ENCODE measurements around the gene DDX27.
A peak's percentile ranks its signal among the peaks of the same experiment; 100 is the strongest.
"Not testable (repeated sequence)": the region's sequence is repeated elsewhere in the genome, so short reads cannot be mapped to it uniquely, and the experiment has no call there.

The DDX27 gene

DNA sequence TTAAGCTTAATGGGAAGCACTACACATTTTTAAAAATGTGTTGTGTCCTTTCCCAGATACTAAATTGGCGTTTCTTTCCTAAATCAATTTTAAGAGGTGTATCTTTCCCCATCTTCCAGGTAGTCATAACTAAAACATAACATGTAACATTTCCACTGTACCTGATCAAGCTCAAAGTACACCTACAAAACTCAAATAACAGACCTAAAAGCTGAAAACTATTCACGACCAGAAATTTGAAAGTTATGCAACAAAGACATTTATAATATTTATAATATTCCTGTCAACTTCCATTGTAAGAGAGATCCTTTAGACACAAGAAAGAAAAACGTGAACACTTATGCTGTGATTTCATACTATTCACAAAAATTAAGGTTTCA is 34.5 kb upstream of the DDX27 start:
- H3K27ac ChIP-seq (ENCODE audit: low read length) = no peak overlapping the region
- peaks cover 8 to 43% of the 10 kb centered on the region in 2 donors for H3K4me1 ChIP-seq (ENCODE audit: control insufficient read depth in 1 of 2, insufficient read depth in 2 of 2, low read length in 2 of 2)
- H3K4me3 ChIP-seq (ENCODE audit: low read depth in 1 of 2, low read length in 2 of 2) = no peak overlapping the region
- no peaks in the 10 kb centered on the region for H3K9me3 ChIP-seq (ENCODE audit: control insufficient read depth in 1 of 2, low read length in 2 of 2)
- no peaks in the 10 kb centered on the region for H3K36me3 ChIP-seq (ENCODE audit: control insufficient read depth in 1 of 2, insufficient read depth in 2 of 2, low read length in 2 of 2)
- H3K27me3 ChIP-seq (ENCODE audit: low read depth, low read length) = no peaks in the 10 kb centered on the region

DNA sequence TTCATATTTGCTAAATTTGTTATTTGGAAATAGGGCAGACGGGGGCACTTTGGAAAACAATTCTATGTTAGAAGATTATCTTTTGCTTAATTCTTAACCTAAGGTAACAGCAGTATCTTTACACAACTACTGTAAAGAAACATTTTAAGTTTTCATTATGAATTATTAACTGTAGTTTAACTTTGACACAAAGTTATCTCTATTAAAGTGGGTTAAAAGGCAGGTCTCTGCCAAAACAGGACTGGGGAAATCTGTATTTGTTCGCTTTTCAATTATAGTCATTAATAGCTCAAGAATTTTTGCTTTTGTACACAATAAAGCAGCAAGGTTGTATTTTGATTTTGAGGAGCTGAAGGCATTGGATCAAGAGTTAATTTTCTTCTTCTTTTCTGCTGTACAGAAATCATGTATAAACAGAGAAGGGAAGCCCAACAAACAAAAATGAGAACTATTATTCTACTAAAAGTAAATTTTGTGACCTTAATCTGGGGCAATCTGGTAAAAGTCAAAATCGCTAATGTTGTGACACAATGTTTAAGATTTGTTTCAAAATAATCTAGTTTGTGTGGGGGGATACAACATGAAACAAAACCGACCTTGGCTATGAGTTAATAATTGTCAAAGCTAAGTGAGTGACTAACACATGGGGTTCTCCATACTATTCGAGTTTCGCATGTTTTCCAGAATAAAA is 34.0 kb upstream of the DDX27 start:
- no peak overlapping the region for H3K27ac ChIP-seq (ENCODE audit: low read length)
- H3K4me1 ChIP-seq (ENCODE audit: control insufficient read depth in 1 of 2, insufficient read depth in 2 of 2, low read length in 2 of 2) = peaks cover 4 to 38% of the 10 kb centered on the region in 2 donors

DNA sequence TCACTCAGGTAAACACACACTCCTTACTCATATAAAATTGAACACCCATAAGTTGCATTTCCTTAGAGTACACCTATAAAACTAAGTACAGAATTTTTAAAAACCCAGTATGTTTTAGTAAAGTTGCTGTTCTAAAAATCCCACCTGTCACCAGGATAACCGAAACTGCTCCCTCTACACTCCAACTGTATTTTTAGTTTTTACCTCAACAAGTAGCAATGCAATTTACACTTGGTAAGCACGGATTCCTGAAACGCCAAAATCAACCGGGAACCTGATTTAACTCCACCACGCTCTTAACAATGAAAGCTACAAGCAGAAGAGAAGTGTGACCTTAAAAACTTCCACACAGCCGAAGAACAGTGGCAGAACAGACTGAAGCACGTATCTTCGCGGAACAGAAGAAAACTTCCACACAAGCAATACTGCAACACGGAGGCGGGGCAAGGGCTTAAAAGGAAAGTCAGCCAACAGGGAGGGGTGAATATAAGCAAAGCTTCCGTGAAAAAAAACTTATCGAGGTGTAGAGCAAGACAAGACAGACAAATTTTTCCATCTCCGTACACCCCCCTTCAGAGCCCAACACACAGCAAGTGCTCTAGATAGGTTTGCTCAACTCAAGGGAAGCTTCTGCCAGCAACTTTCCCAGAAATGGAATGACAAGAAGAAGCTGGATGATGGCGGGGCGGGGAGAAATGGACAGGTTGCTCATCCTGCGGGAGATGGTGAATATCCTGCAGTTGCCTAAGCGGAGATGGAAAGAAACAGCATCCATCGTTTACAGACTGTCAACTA is 32.5 kb upstream of the DDX27 start:
- peak overlapping the region; percentile 68 for H3K27ac ChIP-seq (ENCODE audit: low read length)
- no peaks in the 10 kb centered on the region for H3K36me3 ChIP-seq (ENCODE audit: control insufficient read depth in 1 of 2, insufficient read depth in 2 of 2, low read length in 2 of 2)
- no peaks in the 10 kb centered on the region for H3K9me3 ChIP-seq (ENCODE audit: control insufficient read depth in 1 of 2, low read length in 2 of 2)
- peak overlapping the region; percentile 70 to 97 for H3K4me3 ChIP-seq (ENCODE audit: low read depth in 1 of 2, low read length in 2 of 2)
- H3K4me1 ChIP-seq (ENCODE audit: control insufficient read depth in 1 of 2, insufficient read depth in 2 of 2, low read length in 2 of 2) = peaks cover 4 to 27% of the 10 kb centered on the region in 2 donors
- no peaks in the 10 kb centered on the region for H3K27me3 ChIP-seq (ENCODE audit: low read depth, low read length)

More for the DNA sequence above, 34.0 kb upstream of the DDX27 start:
- no peak overlapping the region for H3K4me3 ChIP-seq (ENCODE audit: low read depth in 1 of 2, low read length in 2 of 2)
- no peaks in the 10 kb centered on the region for H3K9me3 ChIP-seq (ENCODE audit: control insufficient read depth in 1 of 2, low read length in 2 of 2)
- no peaks in the 10 kb centered on the region for H3K36me3 ChIP-seq (ENCODE audit: control insufficient read depth in 1 of 2, insufficient read depth in 2 of 2, low read length in 2 of 2)
- H3K27me3 ChIP-seq (ENCODE audit: low read depth, low read length) = no peaks in the 10 kb centered on the region

DNA sequence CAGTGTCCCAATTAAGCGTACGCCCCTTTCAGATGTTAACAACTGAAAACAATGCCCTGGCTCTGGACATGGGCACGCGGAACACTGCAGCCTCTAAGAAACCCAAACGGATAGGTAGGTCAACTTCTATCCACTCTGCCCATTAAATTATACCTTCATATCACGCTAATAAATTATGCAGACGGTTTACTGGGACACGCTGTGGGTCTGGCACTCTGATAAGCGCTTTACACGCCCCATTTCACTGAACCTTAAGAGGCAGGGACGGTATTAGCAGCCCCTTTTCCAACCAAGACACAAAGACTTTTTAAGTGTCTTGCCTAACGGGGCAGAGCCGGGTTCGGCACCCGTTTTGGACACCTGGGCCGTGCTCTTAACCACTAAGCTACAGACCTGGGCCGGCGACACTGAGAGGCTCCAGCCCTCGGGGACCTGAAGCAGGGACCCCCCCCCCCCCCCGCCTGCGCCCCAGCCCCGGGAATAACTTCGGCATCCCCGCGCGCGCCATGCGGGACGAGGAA is 31.8 kb upstream of the DDX27 start:
- Histone ChIP-seq H3K36me3 (ENCODE audit: control insufficient read depth in 1 of 2, insufficient read depth in 2 of 2, low read length in 2 of 2) (no peaks in the 10 kb centered on the region), H3K9me3 (ENCODE audit: control insufficient read depth in 1 of 2, low read length in 2 of 2) (no peaks in the 10 kb centered on the region), H3K4me1 (ENCODE audit: control insufficient read depth in 1 of 2, insufficient read depth in 2 of 2, low read length in 2 of 2) (peaks cover 4 to 23% of the 10 kb centered on the region in 2 donors), H3K27me3 (ENCODE audit: low read depth, low read length) (no peaks in the 10 kb centered on the region), H3K4me3 (ENCODE audit: low read depth in 1 of 2, low read length in 2 of 2) (peak overlapping the region; percentile 70 to 97), H3K27ac (ENCODE audit: low read length) (peak overlapping the region; percentile 68)

DNA sequence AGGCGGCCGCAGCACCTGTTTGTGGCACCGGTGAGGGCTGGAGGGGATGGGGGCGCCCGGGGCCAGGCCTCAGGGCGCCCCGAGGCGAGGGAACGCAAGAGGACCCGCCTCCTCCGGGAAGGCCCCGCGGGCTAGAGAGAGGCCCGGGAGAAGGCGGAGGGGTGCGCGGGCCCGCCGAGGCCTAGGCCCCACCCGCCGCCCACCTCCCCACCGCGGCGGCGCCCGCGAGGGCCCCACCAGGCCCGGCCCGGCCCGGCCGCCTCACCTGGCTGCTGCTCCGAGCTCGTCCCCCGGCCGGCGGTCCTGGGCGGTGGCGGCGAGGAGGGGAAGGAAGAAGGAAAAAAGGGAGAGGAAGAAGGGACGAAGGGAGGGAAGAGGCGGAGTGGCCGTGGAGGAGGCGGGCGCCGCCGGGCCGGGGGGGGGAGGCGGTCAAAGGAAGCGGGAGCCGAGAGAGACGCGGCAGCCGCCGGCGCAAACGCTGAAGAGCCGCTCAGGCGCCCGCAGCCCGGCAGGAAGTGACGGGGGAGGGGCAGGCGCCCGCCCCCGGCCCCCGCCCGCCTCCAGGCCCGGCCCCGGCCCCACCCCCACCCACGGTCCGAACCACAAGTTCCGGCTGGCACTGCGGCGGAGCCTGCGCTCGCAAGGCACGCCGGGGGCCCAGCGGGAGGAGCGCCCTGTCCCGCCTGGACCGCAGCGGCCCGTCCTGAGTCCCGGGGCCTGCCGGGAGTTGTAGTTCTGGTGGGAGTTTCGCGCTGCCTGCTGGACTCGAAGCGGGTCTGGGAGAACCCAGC is 31.2 kb upstream of the DDX27 start, which contains the start of gene STAU1:
STAU1 (minus strand) TSS at position 484 of the 791 bp plus-strand sequence. CDS start 22,133 bp downstream, outside the sequence.
- no peaks in the 10 kb centered on the region for H3K27me3 ChIP-seq (ENCODE audit: low read depth, low read length)
- H3K4me3 ChIP-seq (ENCODE audit: low read depth in 1 of 2, low read length in 2 of 2) = peak within 1 kb of the TSS; percentile 70 to 97
- H3K9me3 ChIP-seq (ENCODE audit: control insufficient read depth in 1 of 2, low read length in 2 of 2) = no peaks in the 10 kb centered on the region
- H3K36me3 ChIP-seq (ENCODE audit: control insufficient read depth in 1 of 2, insufficient read depth in 2 of 2, low read length in 2 of 2) = no peaks in the 10 kb centered on the region
- H3K27ac ChIP-seq (ENCODE audit: low read length) = peak within 1 kb of the TSS; percentile 68
- peaks cover 4 to 17% of the 10 kb centered on the region in 2 donors for H3K4me1 ChIP-seq (ENCODE audit: control insufficient read depth in 1 of 2, insufficient read depth in 2 of 2, low read length in 2 of 2)

DNA sequence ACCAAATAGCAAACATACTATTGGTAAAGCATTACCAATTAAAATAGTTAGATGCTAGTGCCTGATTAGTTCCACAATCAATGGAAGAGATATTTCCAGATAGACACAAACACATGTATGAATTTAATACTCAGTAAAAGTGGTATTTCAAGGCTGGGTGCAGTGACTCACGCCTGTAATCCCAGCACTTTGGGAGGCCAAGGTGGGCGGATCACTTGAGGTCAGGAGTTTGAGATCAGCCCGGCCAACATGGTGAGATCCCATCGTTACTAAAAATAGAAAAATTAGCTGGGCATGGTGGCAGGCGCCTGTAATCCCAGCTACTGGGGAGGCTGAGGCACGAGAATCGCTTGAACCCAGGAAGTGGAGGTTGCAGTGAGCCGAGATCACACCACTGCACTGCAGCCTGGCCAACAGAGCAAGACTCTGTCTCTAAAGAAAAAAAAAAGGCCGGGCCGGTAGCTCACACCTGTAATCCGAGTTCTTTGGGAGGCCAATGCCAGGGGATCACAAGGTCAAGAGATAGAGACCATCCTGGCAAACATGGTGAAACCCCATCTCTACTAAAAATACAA is 26.2 kb upstream of the DDX27 start:
- H3K9me3 ChIP-seq (ENCODE audit: control insufficient read depth in 1 of 2, low read length in 2 of 2); H3K27ac ChIP-seq (ENCODE audit: low read length); H3K36me3 ChIP-seq (ENCODE audit: control insufficient read depth in 1 of 2, insufficient read depth in 2 of 2, low read length in 2 of 2); H3K4me3 ChIP-seq (ENCODE audit: low read depth in 1 of 2, low read length in 2 of 2); H3K4me1 ChIP-seq (ENCODE audit: control insufficient read depth in 1 of 2, insufficient read depth in 2 of 2, low read length in 2 of 2); H3K27me3 ChIP-seq (ENCODE audit: low read depth, low read length): not testable (repeated sequence)

DNA sequence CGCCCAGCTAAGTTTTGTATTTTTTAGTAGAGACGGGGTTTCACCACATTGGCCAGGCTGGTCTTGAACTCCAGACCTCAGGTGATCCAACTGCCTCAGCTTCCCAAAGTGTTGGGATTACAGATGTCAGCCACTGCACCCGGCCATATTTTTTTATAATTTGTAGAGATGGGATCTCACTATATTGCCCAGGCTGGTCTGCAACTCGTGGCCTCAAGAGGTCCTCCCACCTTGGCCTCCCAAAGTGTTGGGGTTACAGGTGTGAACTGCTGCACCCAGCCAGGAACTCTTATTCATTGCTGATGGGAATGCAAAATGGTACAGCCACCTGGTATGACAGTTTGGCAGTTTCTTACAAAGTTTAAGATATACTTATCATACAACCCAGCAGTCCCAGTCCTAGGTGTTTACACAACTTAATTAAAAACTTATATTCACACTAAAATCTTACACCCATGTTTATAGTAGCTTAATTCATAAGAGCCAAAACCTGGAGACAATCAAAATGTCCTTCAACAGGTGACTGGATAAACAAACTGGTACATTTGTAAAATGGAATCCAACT is 19.4 kb upstream of the DDX27 start:
- Histone ChIP-seq H3K27me3 (ENCODE audit: low read depth, low read length) (no peaks in the 10 kb centered on the region), H3K27ac (ENCODE audit: low read length) (no peak overlapping the region), H3K4me3 (ENCODE audit: low read depth in 1 of 2, low read length in 2 of 2) (no peak overlapping the region), H3K9me3 (ENCODE audit: control insufficient read depth in 1 of 2, low read length in 2 of 2) (no peaks in the 10 kb centered on the region), H3K4me1 (ENCODE audit: control insufficient read depth in 1 of 2, insufficient read depth in 2 of 2, low read length in 2 of 2) (no peaks in the 10 kb centered on the region), H3K36me3 (ENCODE audit: control insufficient read depth in 1 of 2, insufficient read depth in 2 of 2, low read length in 2 of 2) (no peaks in the 10 kb centered on the region)

DNA sequence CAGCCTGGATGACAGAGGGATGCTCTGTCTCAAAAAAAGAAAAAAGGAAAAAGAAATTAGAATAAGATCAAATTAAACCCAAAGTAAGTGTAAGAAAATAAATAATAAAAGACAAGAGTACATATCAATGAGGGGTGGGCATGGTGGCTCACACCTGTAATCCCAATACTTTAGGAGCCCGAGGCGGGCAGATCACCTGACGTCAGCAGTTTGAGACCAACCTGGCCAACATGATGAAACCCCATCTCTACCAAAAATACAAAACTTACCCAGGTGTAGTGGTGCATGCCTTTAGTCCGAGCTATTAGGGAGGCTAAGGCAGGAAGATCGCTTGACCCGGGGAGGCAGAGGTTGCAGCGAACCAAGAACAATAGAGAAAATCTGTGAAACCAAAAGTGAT is 16.2 kb upstream of the DDX27 start:
- Histone ChIP-seq H3K27ac (ENCODE audit: low read length) (no peak overlapping the region), H3K4me1 (ENCODE audit: control insufficient read depth in 1 of 2, insufficient read depth in 2 of 2, low read length in 2 of 2) (no peaks in the 10 kb centered on the region), H3K36me3 (ENCODE audit: control insufficient read depth in 1 of 2, insufficient read depth in 2 of 2, low read length in 2 of 2) (no peaks in the 10 kb centered on the region), H3K27me3 (ENCODE audit: low read depth, low read length) (no peaks in the 10 kb centered on the region), H3K9me3 (ENCODE audit: control insufficient read depth in 1 of 2, low read length in 2 of 2) (no peaks in the 10 kb centered on the region), H3K4me3 (ENCODE audit: low read depth in 1 of 2, low read length in 2 of 2) (no peak overlapping the region)

DNA sequence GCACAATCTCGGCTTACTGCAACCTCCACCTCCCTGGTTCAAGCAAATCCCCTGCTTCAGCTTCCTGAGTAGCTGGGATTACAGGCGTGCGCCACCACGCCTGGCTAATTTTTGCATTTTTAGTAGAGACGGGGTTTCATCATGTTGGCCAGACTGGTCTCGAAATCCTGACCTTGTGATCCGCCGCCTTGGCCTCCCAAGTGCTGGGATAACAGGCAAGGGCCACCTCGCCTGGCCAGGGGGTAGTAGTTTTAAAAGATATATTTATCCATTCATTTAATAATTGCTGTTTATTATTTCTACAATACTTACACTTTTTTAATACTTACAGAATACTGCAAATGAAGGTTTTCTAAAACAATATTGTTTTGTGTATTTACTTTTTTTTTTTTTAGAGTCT is 15.5 kb upstream of the DDX27 start:
- no peak overlapping the region for H3K4me3 ChIP-seq (ENCODE audit: low read depth in 1 of 2, low read length in 2 of 2)
- H3K9me3 ChIP-seq (ENCODE audit: control insufficient read depth in 1 of 2, low read length in 2 of 2) = no peaks in the 10 kb centered on the region
- no peak overlapping the region for H3K27ac ChIP-seq (ENCODE audit: low read length)
- H3K4me1 ChIP-seq (ENCODE audit: control insufficient read depth in 1 of 2, insufficient read depth in 2 of 2, low read length in 2 of 2) = no peaks in the 10 kb centered on the region
- H3K27me3 ChIP-seq (ENCODE audit: low read depth, low read length) = no peaks in the 10 kb centered on the region
- no peaks in the 10 kb centered on the region for H3K36me3 ChIP-seq (ENCODE audit: control insufficient read depth in 1 of 2, insufficient read depth in 2 of 2, low read length in 2 of 2)

DNA sequence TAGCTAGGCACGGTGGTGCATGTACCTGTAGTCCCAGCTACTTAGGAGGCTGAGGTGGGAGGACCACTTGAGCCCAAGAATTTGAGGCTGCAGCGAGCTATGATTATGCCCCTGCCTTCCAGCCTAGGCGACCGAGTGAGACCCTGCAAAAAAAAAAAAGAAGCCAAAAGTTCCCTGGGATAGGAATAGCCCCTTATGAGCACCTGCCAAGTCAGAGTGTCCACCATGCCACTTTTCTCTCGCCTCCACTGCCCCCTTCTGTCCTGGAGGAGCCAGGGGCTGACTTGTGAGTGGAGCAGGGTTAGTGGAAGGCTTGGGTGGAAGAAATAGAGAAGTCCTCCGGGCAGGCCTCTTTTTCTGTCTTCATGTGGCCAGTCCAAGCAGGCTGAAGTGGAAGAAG is 12.1 kb upstream of the DDX27 start:
- peaks cover 4 to 7% of the 10 kb centered on the region in 2 donors for H3K9me3 ChIP-seq (ENCODE audit: control insufficient read depth in 1 of 2, low read length in 2 of 2)
- H3K4me1 ChIP-seq (ENCODE audit: control insufficient read depth in 1 of 2, insufficient read depth in 2 of 2, low read length in 2 of 2) = no peaks in the 10 kb centered on the region
- no peak overlapping the region for H3K27ac ChIP-seq (ENCODE audit: low read length)
- H3K4me3 ChIP-seq (ENCODE audit: low read depth in 1 of 2, low read length in 2 of 2) = no peak overlapping the region
- H3K27me3 ChIP-seq (ENCODE audit: low read depth, low read length) = no peaks in the 10 kb centered on the region
- no peaks in the 10 kb centered on the region for H3K36me3 ChIP-seq (ENCODE audit: control insufficient read depth in 1 of 2, insufficient read depth in 2 of 2, low read length in 2 of 2)

Data from muscle layer of duodenum (tissue), 2 donors.